ENCODE results near the gene SLC7A7. TPM values are rescaled to one million over a fixed set of nuclear protein-coding genes. Genes with fewer than 3 reads are reported as not detected.
"Not testable (repeated sequence)": the region's sequence is repeated elsewhere in the genome, so short reads cannot be mapped to it uniquely, and the experiment has no call there.

The SLC7A7 gene
- total RNA-seq, 1 donor, result 3.9 TPM

- TF ChIP-seq CTCF (IDR thresholded peaks at IDR 0.05; ENCODE audit: insufficient read depth, low read depth, low read length), result no peak
Measured at GRCh38 chr14:22797017-22797917, 18.0 kb downstream of the SLC7A7 start.

GRCh38 chr14:22796087-22796707 lies 19.0 kb downstream of the SLC7A7 start:
- TF ChIP-seq CTCF (IDR thresholded peaks at IDR 0.05; ENCODE audit: insufficient read depth, low read depth, low read length), result no peak
- no peak for DNase-seq (ENCODE audit: low read depth)
- H3K4me3 ChIP-seq (ENCODE audit: low read depth, low read length), result no peak overlapping the region

More at GRCh38 chr14:22797017-22797917, 18.0 kb downstream of the SLC7A7 start:
- DNase-seq (ENCODE audit: low read depth), result no peak
- H3K4me3 ChIP-seq (ENCODE audit: low read depth, low read length), result no peak overlapping the region

- no peak for TF ChIP-seq CTCF (IDR thresholded peaks at IDR 0.05; ENCODE audit: insufficient read depth, low read depth, low read length)
- DNase-seq (ENCODE audit: low read depth), result no peak
- H3K4me3 ChIP-seq (ENCODE audit: low read depth, low read length), result no peak overlapping the region
Measured at GRCh38 chr14:22794551-22794951, 20.7 kb downstream of the SLC7A7 start.

GRCh38 chr14:22793976-22794375 lies 21.3 kb downstream of the SLC7A7 start:
- no peak for DNase-seq (ENCODE audit: low read depth)
- no peak for TF ChIP-seq CTCF (IDR thresholded peaks at IDR 0.05; ENCODE audit: insufficient read depth, low read depth, low read length)
- no peak overlapping the region for H3K4me3 ChIP-seq (ENCODE audit: low read depth, low read length)

- not testable (repeated sequence) for H3K4me3 ChIP-seq (ENCODE audit: low read depth, low read length); DNase-seq (ENCODE audit: low read depth)
Measured at GRCh38 chr14:22793550-22793949, 21.7 kb downstream of the SLC7A7 start.

- H3K4me3 ChIP-seq (ENCODE audit: low read depth, low read length), result no peak overlapping the region
- DNase-seq (ENCODE audit: low read depth), result no peak
- TF ChIP-seq CTCF (IDR thresholded peaks at IDR 0.05; ENCODE audit: insufficient read depth, low read depth, low read length), result no peak
Measured at GRCh38 chr14:22792158-22792557, 23.1 kb downstream of the SLC7A7 start.

- DNase-seq (ENCODE audit: low read depth), result peak; percentile 74
- H3K4me3 ChIP-seq (ENCODE audit: low read depth, low read length), result no peak overlapping the region
- TF ChIP-seq CTCF (IDR thresholded peaks at IDR 0.05; ENCODE audit: insufficient read depth, low read depth, low read length), result no peak
Measured at GRCh38 chr14:22791301-22791700, 23.9 kb downstream of the SLC7A7 start.
